Measurements from ENCODE around the gene MARCHF3.

DNA sequence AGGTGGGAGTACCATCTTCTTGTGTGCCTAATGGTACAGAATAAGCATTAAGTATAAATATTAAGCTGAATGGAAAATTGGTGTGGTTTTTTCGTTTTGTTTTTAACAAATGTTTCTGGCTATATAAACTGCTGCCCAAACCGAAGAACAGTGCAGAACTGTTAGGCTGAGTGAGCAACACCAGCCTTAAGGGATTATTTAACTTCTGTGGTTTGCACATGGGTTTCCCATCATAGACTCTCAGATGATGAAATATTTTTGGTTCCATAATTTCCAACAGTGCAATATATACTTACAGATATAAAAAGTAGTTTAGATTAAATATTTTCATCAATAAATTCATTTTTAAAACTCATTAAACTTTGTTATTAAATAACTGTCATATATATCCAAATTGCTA is 26.5 kb upstream of the MARCHF3 start:
- TF ChIP-seq, protein P1, sequence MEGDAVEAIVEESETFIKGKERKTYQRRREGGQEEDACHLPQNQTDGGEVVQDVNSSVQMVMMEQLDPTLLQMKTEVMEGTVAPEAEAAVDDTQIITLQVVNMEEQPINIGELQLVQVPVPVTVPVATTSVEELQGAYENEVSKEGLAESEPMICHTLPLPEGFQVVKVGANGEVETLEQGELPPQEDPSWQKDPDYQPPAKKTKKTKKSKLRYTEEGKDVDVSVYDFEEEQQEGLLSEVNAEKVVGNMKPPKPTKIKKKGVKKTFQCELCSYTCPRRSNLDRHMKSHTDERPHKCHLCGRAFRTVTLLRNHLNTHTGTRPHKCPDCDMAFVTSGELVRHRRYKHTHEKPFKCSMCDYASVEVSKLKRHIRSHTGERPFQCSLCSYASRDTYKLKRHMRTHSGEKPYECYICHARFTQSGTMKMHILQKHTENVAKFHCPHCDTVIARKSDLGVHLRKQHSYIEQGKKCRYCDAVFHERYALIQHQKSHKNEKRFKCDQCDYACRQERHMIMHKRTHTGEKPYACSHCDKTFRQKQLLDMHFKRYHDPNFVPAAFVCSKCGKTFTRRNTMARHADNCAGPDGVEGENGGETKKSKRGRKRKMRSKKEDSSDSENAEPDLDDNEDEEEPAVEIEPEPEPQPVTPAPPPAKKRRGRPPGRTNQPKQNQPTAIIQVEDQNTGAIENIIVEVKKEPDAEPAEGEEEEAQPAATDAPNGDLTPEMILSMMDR (IDR thresholded peaks at IDR 0.05) = no peak
- TF ChIP-seq POLR2A (IDR thresholded peaks at IDR 0.05) = no peak
